IPS-15b (cell line): ENCODE measurements around the gene XPNPEP3.
"Not testable (repeated sequence)": the region's sequence is repeated elsewhere in the genome, so short reads cannot be mapped to it uniquely, and the experiment has no call there.

Experiments used
- H3K27me3 ChIP-seq: one replicate; pipeline ENCODE4 v1.6.1; 2013; ENCODE audit warnings: low read length; ENCODE audit not compliant: control insufficient read depth, insufficient read depth
- H3K36me3 ChIP-seq: one replicate; pipeline ENCODE4 v1.6.1; 2013; ENCODE audit warnings: low read length; ENCODE audit not compliant: control insufficient read depth, insufficient read depth
- H3K4me1 ChIP-seq: one replicate; pipeline ENCODE4 v1.6.1; 2013; ENCODE audit warnings: mild to moderate bottlenecking, low read length; ENCODE audit not compliant: control insufficient read depth, insufficient read depth
- H3K4me3 ChIP-seq: one replicate; pipeline ENCODE4 v1.5.1; 2013; ENCODE audit warnings: low read depth, low read length
- H3K9ac ChIP-seq: one replicate; pipeline ENCODE4 v1.6.1; 2013; ENCODE audit warnings: low read depth, mild to moderate bottlenecking, low read length
- H3K9me3 ChIP-seq: one replicate; pipeline ENCODE4 v1.6.1; 2013; ENCODE audit warnings: mild to moderate bottlenecking, low read length; ENCODE audit not compliant: control insufficient read depth, insufficient read depth

XPNPEP3 gene

GRCh38 chr22:40867109-40867508 lies 10.2 kb downstream of the XPNPEP3 start:
- H3K27me3 ChIP-seq, result no peaks in the 10 kb centered on the region
- H3K9me3 ChIP-seq, result no peaks in the 10 kb centered on the region
- no peaks in the 10 kb centered on the region for H3K36me3 ChIP-seq
- no peak overlapping the region for H3K4me3 ChIP-seq
- H3K9ac ChIP-seq, result no peak overlapping the region
- H3K4me1 ChIP-seq, result no peaks in the 10 kb centered on the region

DNA sequence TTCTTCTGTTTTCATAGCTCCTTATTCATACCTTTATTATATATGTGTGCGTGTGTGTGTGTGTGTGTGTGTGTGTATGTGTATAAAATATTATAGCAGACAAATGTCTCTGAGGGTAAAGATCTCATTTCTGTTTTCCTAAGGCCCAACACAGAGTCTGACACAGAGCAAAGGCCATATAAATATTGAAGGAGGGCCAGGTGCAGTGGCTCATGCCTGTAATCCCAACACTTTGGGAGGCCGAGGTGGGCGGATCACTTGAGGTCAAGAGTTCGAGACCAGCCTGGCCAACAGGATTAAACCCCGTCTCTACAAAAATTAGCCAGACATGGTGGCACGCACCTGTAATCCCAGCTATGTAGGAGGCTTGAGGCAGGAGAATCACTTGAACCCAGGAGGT lies 11.4 kb downstream of the XPNPEP3 start:
- H3K9ac ChIP-seq, H3K27me3 ChIP-seq, H3K4me3 ChIP-seq, H3K9me3 ChIP-seq, H3K4me1 ChIP-seq, H3K36me3 ChIP-seq: not testable (repeated sequence)

- no peaks in the 10 kb centered on the region for H3K36me3 ChIP-seq
- no peaks in the 10 kb centered on the region for H3K4me1 ChIP-seq
- H3K9me3 ChIP-seq, result no peaks in the 10 kb centered on the region
- H3K27me3 ChIP-seq, result no peaks in the 10 kb centered on the region
- no peak overlapping the region for H3K9ac ChIP-seq
- H3K4me3 ChIP-seq, result no peak overlapping the region
Observed at GRCh38 chr22:40874016-40874415, 17.1 kb downstream of the XPNPEP3 start.

DNA sequence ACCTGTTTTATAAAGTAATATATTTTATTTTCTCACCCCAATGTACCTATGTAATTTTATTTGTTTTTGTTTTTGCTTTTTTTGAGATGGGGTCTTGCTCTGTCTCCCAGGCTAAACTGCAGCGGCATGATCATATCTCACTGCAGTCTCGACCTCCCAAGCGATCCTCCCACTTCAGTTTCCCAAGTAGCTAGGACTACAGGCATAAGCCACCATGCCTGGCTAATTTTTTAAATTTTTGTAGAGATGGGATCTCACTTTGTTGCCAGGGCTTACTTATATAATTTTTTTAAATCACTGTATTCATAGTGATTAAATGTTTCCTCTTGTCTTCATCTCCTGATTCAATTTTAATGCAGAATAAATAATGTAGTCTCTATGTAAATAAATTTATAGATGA lies 18.2 kb downstream of the XPNPEP3 start:
- no peaks in the 10 kb centered on the region for H3K4me1 ChIP-seq
- no peaks in the 10 kb centered on the region for H3K27me3 ChIP-seq
- H3K9me3 ChIP-seq, result no peaks in the 10 kb centered on the region
- no peaks in the 10 kb centered on the region for H3K36me3 ChIP-seq
- no peak overlapping the region for H3K4me3 ChIP-seq
- H3K9ac ChIP-seq, result no peak overlapping the region

DNA sequence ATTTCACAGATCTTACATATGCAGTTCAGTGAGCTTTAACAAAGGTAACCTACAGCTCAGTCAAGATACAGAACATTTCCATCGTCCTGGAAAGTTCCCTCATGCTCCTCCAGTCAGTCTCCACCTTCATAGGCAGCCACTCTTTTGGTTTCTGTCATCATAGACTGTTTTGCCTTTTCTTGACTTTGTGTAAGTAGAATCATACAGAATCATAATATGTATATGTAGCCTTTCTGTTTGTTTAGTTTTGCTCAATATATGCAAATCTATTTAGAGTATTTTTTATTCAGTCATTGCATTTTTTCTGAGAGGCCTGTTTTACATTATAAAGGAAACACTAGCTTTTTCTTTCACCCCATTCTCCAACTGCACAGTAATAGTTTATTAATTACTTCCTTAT lies 20.0 kb downstream of the XPNPEP3 start:
- H3K27me3 ChIP-seq, result no peaks in the 10 kb centered on the region
- H3K4me3 ChIP-seq, result no peak overlapping the region
- H3K9ac ChIP-seq, result no peak overlapping the region
- H3K36me3 ChIP-seq, result no peaks in the 10 kb centered on the region
- no peaks in the 10 kb centered on the region for H3K9me3 ChIP-seq
- no peaks in the 10 kb centered on the region for H3K4me1 ChIP-seq

- Histone ChIP-seq H3K27me3 (no peaks in the 10 kb centered on the region), H3K4me1 (no peaks in the 10 kb centered on the region), H3K4me3 (no peak overlapping the region), H3K9me3 (no peaks in the 10 kb centered on the region), H3K36me3 (peaks cover 2% of the 10 kb centered on the region), H3K9ac (no peak overlapping the region)
Observed at GRCh38 chr22:40877488-40877887, 20.5 kb downstream of the XPNPEP3 start.

- H3K4me1 ChIP-seq, result no peaks in the 10 kb centered on the region
- no peaks in the 10 kb centered on the region for H3K9me3 ChIP-seq
- H3K4me3 ChIP-seq, result no peak overlapping the region
- no peaks in the 10 kb centered on the region for H3K27me3 ChIP-seq
- H3K9ac ChIP-seq, result no peak overlapping the region
- H3K36me3 ChIP-seq, result peaks cover 3% of the 10 kb centered on the region
Observed at GRCh38 chr22:40878922-40879321, 22.0 kb downstream of the XPNPEP3 start.

DNA sequence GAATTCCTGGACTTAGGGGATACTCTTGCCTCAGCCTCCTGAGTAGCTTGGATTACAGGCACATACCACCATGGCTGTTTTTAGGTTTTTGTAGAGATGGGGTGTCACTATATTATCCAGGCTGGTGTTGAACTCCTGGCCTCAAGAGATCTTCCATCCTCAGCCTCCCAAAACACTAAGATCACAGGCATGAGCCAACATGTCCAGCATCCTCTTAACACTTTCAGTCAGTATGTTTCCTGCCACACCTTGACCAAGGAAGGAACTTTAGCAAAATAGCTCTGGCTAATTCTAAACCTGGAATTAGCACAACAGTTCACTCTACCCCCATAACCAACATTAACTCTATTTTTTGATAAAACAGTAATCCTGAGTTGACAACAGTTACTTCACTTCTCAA lies 32.2 kb downstream of the XPNPEP3 start:
- H3K9me3 ChIP-seq, result no peaks in the 10 kb centered on the region
- no peaks in the 10 kb centered on the region for H3K27me3 ChIP-seq
- H3K4me1 ChIP-seq, result no peaks in the 10 kb centered on the region
- no peak overlapping the region for H3K4me3 ChIP-seq
- H3K9ac ChIP-seq, result no peak overlapping the region
- peaks cover 9% of the 10 kb centered on the region for H3K36me3 ChIP-seq

DNA sequence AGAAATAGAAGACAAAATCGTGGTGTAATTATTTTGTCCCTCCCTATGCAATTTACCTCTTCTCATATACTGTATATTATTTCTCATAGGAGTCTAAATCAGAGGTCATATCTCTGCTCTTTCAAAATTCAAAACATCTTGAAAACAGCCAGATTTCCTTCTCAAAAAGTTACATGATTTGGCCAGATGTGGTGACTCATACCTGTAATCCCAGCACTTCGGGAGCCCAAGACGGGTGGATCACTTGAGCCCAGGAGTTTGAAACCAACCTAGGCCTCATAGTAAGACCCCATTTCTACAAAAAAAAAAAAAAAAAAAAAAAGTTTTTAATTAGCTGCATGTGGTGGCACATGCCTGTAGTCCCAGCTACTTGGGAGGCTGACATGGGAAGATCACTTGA lies 33.9 kb downstream of the XPNPEP3 start:
- H3K9me3 ChIP-seq, result no peaks in the 10 kb centered on the region
- no peaks in the 10 kb centered on the region for H3K27me3 ChIP-seq
- peaks cover 7% of the 10 kb centered on the region for H3K36me3 ChIP-seq
- H3K4me1 ChIP-seq, result no peaks in the 10 kb centered on the region
- H3K4me3 ChIP-seq, result no peak overlapping the region
- H3K9ac ChIP-seq, result no peak overlapping the region

- H3K9me3 ChIP-seq, result no peaks in the 10 kb centered on the region
- no peaks in the 10 kb centered on the region for H3K27me3 ChIP-seq
- no peak overlapping the region for H3K9ac ChIP-seq
- H3K4me1 ChIP-seq, result no peaks in the 10 kb centered on the region
- peaks cover 3% of the 10 kb centered on the region for H3K36me3 ChIP-seq
- H3K4me3 ChIP-seq, result no peak overlapping the region
Observed at GRCh38 chr22:40894417-40894816, 37.5 kb downstream of the XPNPEP3 start.

DNA sequence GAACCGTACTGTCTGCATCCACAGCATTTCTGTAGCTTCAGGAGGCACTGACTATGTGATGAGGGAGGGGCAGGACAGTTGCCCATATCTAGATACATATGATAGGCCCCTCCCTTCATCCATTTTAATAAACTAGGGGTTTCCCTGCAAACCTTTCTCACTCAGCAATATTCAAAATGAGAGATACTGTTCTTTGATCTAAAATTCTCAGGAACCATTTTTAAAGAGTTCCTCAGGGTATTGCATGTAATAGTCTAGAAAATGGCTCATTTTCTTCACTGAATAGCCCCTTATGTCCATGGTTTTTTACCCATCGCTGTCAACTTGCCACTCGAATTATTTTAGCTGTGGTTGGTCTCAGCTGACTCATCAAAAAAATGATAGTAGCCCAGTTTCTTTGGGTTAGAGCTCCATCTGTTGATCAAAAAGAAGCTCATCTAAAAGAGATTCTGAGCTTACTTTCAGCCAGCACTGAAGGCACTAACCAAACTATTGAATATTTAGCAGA lies 42.0 kb downstream of the XPNPEP3 start:
- Histone ChIP-seq H3K9ac (no peak overlapping the region), H3K4me1 (no peaks in the 10 kb centered on the region), H3K27me3 (no peaks in the 10 kb centered on the region), H3K36me3 (peaks cover 4% of the 10 kb centered on the region), H3K4me3 (no peak overlapping the region), H3K9me3 (no peaks in the 10 kb centered on the region)

GRCh38 chr22:40904101-40904500 lies 47.2 kb downstream of the XPNPEP3 start:
- H3K9ac ChIP-seq, result no peak overlapping the region
- H3K27me3 ChIP-seq, result no peaks in the 10 kb centered on the region
- peaks cover 4% of the 10 kb centered on the region for H3K36me3 ChIP-seq
- H3K4me3 ChIP-seq, result no peak overlapping the region
- H3K4me1 ChIP-seq, result no peaks in the 10 kb centered on the region
- H3K9me3 ChIP-seq, result no peaks in the 10 kb centered on the region

- Histone ChIP-seq H3K9me3 (no peaks in the 10 kb centered on the region), H3K27me3 (no peaks in the 10 kb centered on the region), H3K36me3 (no peaks in the 10 kb centered on the region), H3K9ac (no peak overlapping the region), H3K4me3 (no peak overlapping the region), H3K4me1 (no peaks in the 10 kb centered on the region)
Observed at GRCh38 chr22:40908895-40909294, 51.9 kb downstream of the XPNPEP3 start.
